HepG2 (cell line): ENCODE results near the gene NDUFS7. TPM values are rescaled to one million over a fixed set of nuclear protein-coding genes. Genes with fewer than 3 reads are reported as not detected.

Source experiments
- ATAC-seq: fragments of 200-7000 bp; cut with Tn5 transposase; 3 replicates; pipeline ENCODE4 v1.9.1; 2020; ENCODE audit warnings: mild to moderate bottlenecking, moderate library complexity
- BruUV-seq: library from RNA; stranded (reverse); fragments of 400-500 nt; replicated peaks from 2 replicates; lab custom pipeline; 2021; lab: Mats Ljungman, UMichigan
- CTCF ChIA-PET: fragments of 300-600 bp; formaldehyde crosslinking; extraction: SDS; loops from one replicate; lab custom pipeline; 2021; ENCODE audit warnings: low total read pairs, inconsistent platforms, low intra/inter-chr PET ratio; lab: Yijun Ruan, JAX
- POLR2A ChIA-PET: fragments of 350-600 bp; sonication (Branson Sonifier 250); formaldehyde crosslinking; loops from one replicate; lab custom pipeline; 2020; ENCODE audit warnings: antibody characterized with exemption, inconsistent platforms; lab: Yijun Ruan, JAX
- DNase-seq: peaks from one replicate; pipeline ENCODE4 v3.0.0-alpha.2; 2015; ENCODE audit warnings: low spot score
- FAIRE-seq: peaks from 3 replicates; lab custom pipeline; 2011; peaks lifted over from hg19 to GRCh38; lab: Jason Lieb, UNC
- H2AFZ ChIP-seq: one replicate; pipeline ENCODE4 v1.6.1; 2011; ENCODE audit warnings: low read length, inconsistent platforms
- H3K27ac ChIP-seq: fragments of 300-600 bp; 3 replicates; pipeline ENCODE4 v1.8.0; 2011; ENCODE audit warnings: mixed run types, mild to moderate bottlenecking, mixed read lengths, low read length, inconsistent platforms; ENCODE audit not compliant: insufficient read depth; ENCODE audit errors: extremely low read length
- H3K27me3 ChIP-seq, 2 experiments: fragments of 200-600 bp in 1 of 2; 2 replicates in 1 of 2; 3 replicates in 1 of 2; pipeline versions ENCODE4 v1.6.0 to v1.8.0; 2011; ENCODE audit warnings: low read length in 2 of 2, mild to moderate bottlenecking in 2 of 2, moderate library complexity in 2 of 2, inconsistent platforms in 1 of 2; ENCODE audit not compliant: insufficient read depth in 2 of 2, control insufficient read depth in 1 of 2
- H3K36me3 ChIP-seq, 2 experiments: fragments of 200-600 bp in 1 of 2; replicated peaks in 1 of 2; 2 replicates in 1 of 2; 3 replicates in 1 of 2; pipeline versions ENCODE4 v1.5.1 to v1.8.0; 2011; ENCODE audit warnings: low read length in 2 of 2, inconsistent platforms in 1 of 2; ENCODE audit not compliant: insufficient read depth in 2 of 2, control insufficient read depth in 1 of 2
- H3K4me1 ChIP-seq: 2 replicates; pipeline ENCODE4 v1.5.1; 2012; ENCODE audit warnings: low read length, inconsistent platforms; ENCODE audit not compliant: insufficient read depth
- H3K4me2 ChIP-seq: 2 replicates; pipeline ENCODE4 v1.6.0; 2011; ENCODE audit warnings: low read depth, low read length, inconsistent platforms
- H3K4me3 ChIP-seq, 3 experiments: fragments of 200-600 bp in 1 of 3; sonication (generic), shearing (Covaris generic) in 1 of 3; replicated peaks in 1 of 3; 2 replicates each; pipeline ENCODE4 v1.5.1; 2011 to 2016; ENCODE audit warnings: low read length in 3 of 3, inconsistent platforms in 2 of 3, low read depth in 2 of 3, mild to moderate bottlenecking in 2 of 3, control low read depth in 1 of 3, mixed read lengths in 1 of 3; ENCODE audit not compliant: insufficient read depth in 1 of 3
- H3K79me2 ChIP-seq: one replicate; pipeline ENCODE4 v1.6.1; 2011; ENCODE audit warnings: low read length, inconsistent platforms; ENCODE audit not compliant: insufficient read depth
- H3K9ac ChIP-seq: 2 replicates; pipeline ENCODE4 v1.6.0; 2011; ENCODE audit warnings: mild to moderate bottlenecking, low read depth, low read length, inconsistent platforms; ENCODE audit not compliant: insufficient read depth
- H3K9me3 ChIP-seq: 2 replicates; pipeline ENCODE4 v1.5.1; 2012; ENCODE audit warnings: mild to moderate bottlenecking, low read length
- H4K20me1 ChIP-seq: 2 replicates; pipeline ENCODE4 v1.6.0; 2011; ENCODE audit warnings: inconsistent platforms, mild to moderate bottlenecking, low read length, moderate library complexity; ENCODE audit not compliant: insufficient read depth
- ARID2 ChIP-seq: sonication (generic); formaldehyde crosslinking; IDR thresholded peaks from 2 replicates; pipeline ENCODE4 v1.8.1; 2022; ENCODE audit warnings: mild to moderate bottlenecking, missing genetic modification reagents, borderline replicate concordance
- HNRNPL ChIP-seq: fragments of 200-400 bp; formaldehyde crosslinking; IDR thresholded peaks from 2 replicates; pipeline ENCODE4 v1.6.1; 2017; ENCODE audit warnings: mild to moderate bottlenecking, low read depth, low read length
- PHF21A ChIP-seq: sonication (generic); formaldehyde crosslinking; IDR thresholded peaks from 2 replicates; pipeline ENCODE4 v1.5.0; 2020; ENCODE audit warnings: mild to moderate bottlenecking, missing genetic modification reagents
- PITX1 ChIP-seq: sonication (generic); formaldehyde crosslinking; IDR thresholded peaks from 2 replicates; pipeline ENCODE4 v1.5.1; 2020; ENCODE audit warnings: mild to moderate bottlenecking, missing genetic modification reagents
- SMYD3 ChIP-seq: sonication (generic); formaldehyde crosslinking; IDR thresholded peaks from 2 replicates; pipeline ENCODE4 v1.8.1; 2023; ENCODE audit warnings: mild to moderate bottlenecking, missing genetic modification reagents
- ZBTB38 ChIP-seq: sonication (generic); formaldehyde crosslinking; IDR thresholded peaks from 2 replicates; pipeline ENCODE4 v1.5.1; 2020; ENCODE audit warnings: mild to moderate bottlenecking, missing genetic modification reagents
- ZNF251 ChIP-seq: sonication (generic); formaldehyde crosslinking; IDR thresholded peaks from 2 replicates; pipeline ENCODE4 v1.9.0; 2021; ENCODE audit warnings: mild to moderate bottlenecking, missing genetic modification reagents
- ZNF83 ChIP-seq: sonication (generic); formaldehyde crosslinking; IDR thresholded peaks from 2 replicates; pipeline ENCODE4 v1.4.0; 2020; ENCODE audit warnings: missing genetic modification reagents, mild to moderate bottlenecking, borderline replicate concordance
- whole genome bisulfite sequencing: methylation state at CpG from one replicate; pipeline ENCODE4 v1.1.6; 2017; ENCODE audit warnings: low lambda C conversion rate; 5-methylcytosine and 5-hydroxymethylcytosine counted together
- in situ Hi-C: cut with HindIII; loops from 2 replicates; pipeline ENCODE4 v1.10.0; 2017; ENCODE audit warnings: low pct_unique_long_range_greater_than_20kb; ENCODE audit not compliant: extremely low pct_ligation_motif_present
- intact Hi-C: fragments of 100-400 bp; cut with micrococcal nuclease; formaldehyde crosslinking; loops from one replicate; pipeline ENCODE4 v1.10.0; 2022; ENCODE audit not compliant: unreplicated experiment
- polyA plus RNA-seq, 8 experiments: library from polyadenylated mRNA; depleted of rRNA in 3 of 8; stranded (reverse) in 7 of 8; unstranded in 1 of 8; fragments of >200 nt; fragmentation: Illumina TruSeq in 4 of 8; extraction: Trizol in 4 of 8; gene quantifications; 2 replicates each; pipeline versions ENCODE4 v1.2.1 to v1.2.3, GENCODE V29; 2011 to 2016; ENCODE audit warnings: low read depth in 4 of 8, missing spikeins in 1 of 8, mixed read lengths in 1 of 8; ENCODE audit not compliant: insufficient read depth in 1 of 8
- total RNA-seq, 5 experiments: library from RNA; depleted of rRNA; stranded (reverse); fragments of >200 nt; fragmentation: Illumina TruSeq; extraction: Trizol; gene quantifications; 2 replicates each; pipeline ENCODE4 v1.2.3, GENCODE V29; 2016; ENCODE audit warnings: low read depth in 1 of 5
- TF ChIP-seq, protein P1 (sequence below): IDR thresholded peaks from 2 replicates; pipeline ENCODE4 v1.6.1; 2012; ENCODE audit warnings: inconsistent platforms
- TF ChIP-seq, protein P2 (sequence below): sonication (generic); formaldehyde crosslinking; conservative IDR thresholded peaks from 2 replicates; pipeline ENCODE4 v1.4.0; 2020; ENCODE audit warnings: mild to moderate bottlenecking, missing genetic modification reagents, moderate library complexity
- TF ChIP-seq, protein P3 (sequence below): IDR thresholded peaks from 2 replicates; pipeline ENCODE4 v1.6.1; 2016

Gene NDUFS7
- total and polyA plus RNA-seq, 2 of the 13 experiments (the other 11 are each of a cell fraction or from before 2014, with no cell fraction given), result 34.3 to 66.9 TPM

DNA sequence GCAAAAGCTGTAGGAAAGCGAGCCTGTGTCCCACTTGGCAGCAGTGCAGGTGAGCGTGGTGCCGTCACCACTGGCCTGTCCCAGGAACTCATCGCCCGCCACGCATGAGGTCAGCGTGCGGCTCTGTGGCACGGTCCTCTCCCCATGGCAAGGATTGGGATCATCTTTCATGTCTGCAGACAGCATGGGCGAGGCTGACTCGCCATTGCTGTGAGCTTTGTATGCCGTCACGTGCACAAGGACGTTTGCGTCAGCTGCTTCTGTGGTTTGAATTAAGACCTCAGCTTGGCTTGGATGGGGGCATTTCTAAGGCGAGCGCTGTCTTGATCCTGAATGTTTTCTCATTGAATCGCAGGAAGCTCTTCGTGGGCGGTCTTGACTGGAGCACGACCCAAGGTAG lies 33.4 kb downstream of the NDUFS7 start:
- ATAC-seq (no peak), DNase-seq (no peak)

DNA sequence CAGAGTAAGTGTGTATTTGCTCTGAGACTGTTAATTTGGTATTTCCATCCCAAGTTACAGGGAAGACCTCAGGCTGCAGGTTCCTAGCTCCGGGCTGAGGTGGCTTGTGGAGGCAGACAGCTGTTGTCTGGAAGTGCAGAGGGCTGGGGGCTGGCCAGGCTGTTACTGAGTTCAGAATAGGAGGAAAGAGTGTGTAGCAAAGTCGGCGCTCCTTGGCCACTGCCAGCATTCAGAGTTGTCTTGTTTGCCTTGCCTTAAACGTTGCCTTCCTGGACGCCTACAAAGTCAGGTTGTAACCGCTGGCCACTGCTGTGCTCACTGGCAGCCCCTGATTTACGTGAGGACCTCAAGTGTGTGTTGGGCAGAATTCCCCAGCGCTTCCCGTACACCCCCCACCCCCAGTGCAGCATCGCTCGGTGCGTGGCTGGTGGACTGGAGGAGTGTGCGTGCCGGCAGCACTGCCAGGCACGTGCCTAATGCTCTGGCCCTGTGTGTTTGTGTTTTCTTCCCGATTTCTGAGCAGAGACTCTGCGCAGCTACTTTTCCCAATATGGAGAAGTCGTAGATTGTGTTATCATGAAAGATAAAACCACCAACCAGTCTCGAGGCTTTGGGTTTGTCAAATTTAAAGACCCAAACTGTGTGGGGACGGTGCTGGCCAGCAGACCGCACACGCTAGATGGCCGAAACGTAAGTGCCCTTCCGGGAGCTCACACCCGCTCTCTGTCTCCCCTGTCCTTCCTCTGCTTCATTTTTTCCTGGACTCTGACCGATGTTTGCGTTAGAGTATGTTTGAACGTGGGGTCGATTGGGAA lies 34.2 kb downstream of the NDUFS7 start:
- H3K27me3 ChIP-seq, result no peaks in the 10 kb centered on the region
- no peak overlapping the region for H3K4me2 ChIP-seq
- in situ Hi-C loops, result no loop called here
- ATAC-seq (peak; percentile 45; the same call in 1 of the 3 replicates), FAIRE-seq (no peak), DNase-seq (no peak)
- CTCF ChIA-PET, result no interaction called here
- peaks cover 62% of the 10 kb centered on the region for H3K4me1 ChIP-seq
- peak overlapping the region; percentile 17 for H3K27ac ChIP-seq
- H3K9ac ChIP-seq, result no peak overlapping the region
- POLR2A ChIA-PET, result interaction anchor here (0.7 to 2.1 kb wide), 2 partner anchors 9 to 149 kb away, joined by 4 to 7 read pairs; partner anchors contain the start of gene CIRBP
- H3K9me3 ChIP-seq, result no peaks in the 10 kb centered on the region
- peaks cover 25 to 62% of the 10 kb centered on the region in 2 experiments for H3K36me3 ChIP-seq
- no TSS peak for BruUV-seq
- no peak overlapping the region for H2AFZ ChIP-seq
- peaks cover 71% of the 10 kb centered on the region for H3K79me2 ChIP-seq
- intact Hi-C loops, result no loop called here
- no peak overlapping the region for H3K4me3 ChIP-seq
- WGBS, result 82% methylated on average over 29 of the region's 30 CpGs
- peaks cover 60% of the 10 kb centered on the region for H4K20me1 ChIP-seq
- TF ChIP-seq, protein P1, sequence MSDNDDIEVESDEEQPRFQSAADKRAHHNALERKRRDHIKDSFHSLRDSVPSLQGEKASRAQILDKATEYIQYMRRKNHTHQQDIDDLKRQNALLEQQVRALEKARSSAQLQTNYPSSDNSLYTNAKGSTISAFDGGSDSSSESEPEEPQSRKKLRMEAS, result 0 out of 2 replicates have a peak, but pooled peaks have one; percentile 4
- TF ChIP-seq, protein P2, sequence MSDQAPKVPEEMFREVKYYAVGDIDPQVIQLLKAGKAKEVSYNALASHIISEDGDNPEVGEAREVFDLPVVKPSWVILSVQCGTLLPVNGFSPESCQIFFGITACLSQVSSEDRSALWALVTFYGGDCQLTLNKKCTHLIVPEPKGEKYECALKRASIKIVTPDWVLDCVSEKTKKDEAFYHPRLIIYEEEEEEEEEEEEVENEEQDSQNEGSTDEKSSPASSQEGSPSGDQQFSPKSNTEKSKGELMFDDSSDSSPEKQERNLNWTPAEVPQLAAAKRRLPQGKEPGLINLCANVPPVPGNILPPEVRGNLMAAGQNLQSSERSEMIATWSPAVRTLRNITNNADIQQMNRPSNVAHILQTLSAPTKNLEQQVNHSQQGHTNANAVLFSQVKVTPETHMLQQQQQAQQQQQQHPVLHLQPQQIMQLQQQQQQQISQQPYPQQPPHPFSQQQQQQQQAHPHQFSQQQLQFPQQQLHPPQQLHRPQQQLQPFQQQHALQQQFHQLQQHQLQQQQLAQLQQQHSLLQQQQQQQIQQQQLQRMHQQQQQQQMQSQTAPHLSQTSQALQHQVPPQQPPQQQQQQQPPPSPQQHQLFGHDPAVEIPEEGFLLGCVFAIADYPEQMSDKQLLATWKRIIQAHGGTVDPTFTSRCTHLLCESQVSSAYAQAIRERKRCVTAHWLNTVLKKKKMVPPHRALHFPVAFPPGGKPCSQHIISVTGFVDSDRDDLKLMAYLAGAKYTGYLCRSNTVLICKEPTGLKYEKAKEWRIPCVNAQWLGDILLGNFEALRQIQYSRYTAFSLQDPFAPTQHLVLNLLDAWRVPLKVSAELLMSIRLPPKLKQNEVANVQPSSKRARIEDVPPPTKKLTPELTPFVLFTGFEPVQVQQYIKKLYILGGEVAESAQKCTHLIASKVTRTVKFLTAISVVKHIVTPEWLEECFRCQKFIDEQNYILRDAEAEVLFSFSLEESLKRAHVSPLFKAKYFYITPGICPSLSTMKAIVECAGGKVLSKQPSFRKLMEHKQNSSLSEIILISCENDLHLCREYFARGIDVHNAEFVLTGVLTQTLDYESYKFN (CRISPR knock-in tag), result peak; percentile 55
- TF ChIP-seq ARID2 (CRISPR knock-in tag) (no peak), HNRNPL (no peak), ZBTB38 (CRISPR knock-in tag) (peak; percentile 76; the same call in 1 of the 2 replicates), PITX1 (peak; percentile 84), PHF21A (CRISPR knock-in tag) (0 out of 2 replicates have a peak, but pooled peaks have one; percentile 15)

More for the DNA sequence above, 33.4 kb downstream of the NDUFS7 start:
- TF ChIP-seq ZNF83 (CRISPR knock-in tag), result no peak
- TF ChIP-seq SMYD3, result no peak
- TF ChIP-seq, protein P3, sequence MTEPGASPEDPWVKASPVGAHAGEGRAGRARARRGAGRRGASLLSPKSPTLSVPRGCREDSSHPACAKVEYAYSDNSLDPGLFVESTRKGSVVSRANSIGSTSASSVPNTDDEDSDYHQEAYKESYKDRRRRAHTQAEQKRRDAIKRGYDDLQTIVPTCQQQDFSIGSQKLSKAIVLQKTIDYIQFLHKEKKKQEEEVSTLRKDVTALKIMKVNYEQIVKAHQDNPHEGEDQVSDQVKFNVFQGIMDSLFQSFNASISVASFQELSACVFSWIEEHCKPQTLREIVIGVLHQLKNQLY (CRISPR knock-in tag), result no peak
- no peak for TF ChIP-seq ZNF251 (CRISPR knock-in tag)
- ChIA-PET CTCF (no interaction called here), POLR2A (interaction anchor here (2.1 kb wide), 1 partner anchor 148 kb away, joined by 7 read pairs; the partner anchor contains the start of gene CIRBP)
- Histone ChIP-seq H3K36me3 (peaks cover 23 to 58% of the 10 kb centered on the region in 2 experiments), H3K4me2 (no peak overlapping the region), H2AFZ (no peak overlapping the region), H3K4me1 (peaks cover 57% of the 10 kb centered on the region), H3K27me3 (no peaks in the 10 kb centered on the region), H3K79me2 (peaks cover 76% of the 10 kb centered on the region), H4K20me1 (peaks cover 67% of the 10 kb centered on the region), H3K9me3 (no peaks in the 10 kb centered on the region), H3K27ac (peak overlapping the region; percentile 17), H3K9ac (no peak overlapping the region), H3K4me3 (no peak overlapping the region)
- intact Hi-C loops, result no loop called here
- no peak for FAIRE-seq
- no TSS peak for BruUV-seq
- in situ Hi-C loops, result no loop called here
- WGBS, result 98% methylated on average over 21 of the region's 21 CpGs
